ENCODE data around the gene SLC9A3. TPM values are rescaled to one million over a fixed set of nuclear protein-coding genes. Genes with fewer than 3 reads are reported as not detected.

The SLC9A3 gene
- total and polyA plus RNA-seq, 8 donors: 0.60 to 1.9 (median 0.95) TPM

- DNase-seq: peak in 5 of 6 donors; percentile 0 to 45 (median 15)
- no peak for ATAC-seq
Measured at GRCh38 chr5:545641-546375, 21.6 kb upstream of the SLC9A3 start.

GRCh38 chr5:544675-545355, 20.6 kb upstream of the SLC9A3 start:
- intact Hi-C loops (cut with DNase I): no loop called here
- no peak for FAIRE-seq
- H3K4me1 ChIP-seq: peaks cover 0 to 2% (median 0%) of the 10 kb centered on the region in 3 donors
- peak in 2 of 6 donors; percentile 29 to 35 for DNase-seq
- H3K27me3 ChIP-seq: no peaks in the 10 kb centered on the region
- ATAC-seq: no peak
- TF ChIP-seq CTCF (IDR thresholded peaks at IDR 0.05): no peak
- 87 to 90% methylated on average over 9 of the region's 9 CpGs for WGBS, 2 donors
- no peaks in the 10 kb centered on the region for H3K9me3 ChIP-seq
- no peak overlapping the region for H3K4me3 ChIP-seq
- no peaks in the 10 kb centered on the region for H3K36me3 ChIP-seq
- no peak overlapping the region for H3K27ac ChIP-seq

More at GRCh38 chr5:545641-546375, 21.6 kb upstream of the SLC9A3 start:
- no peaks in the 10 kb centered on the region for H3K9me3 ChIP-seq
- intact Hi-C loops (cut with DNase I): no loop called here
- H3K4me1 ChIP-seq: no peaks in the 10 kb centered on the region
- no peak overlapping the region for H3K4me3 ChIP-seq
- H3K27me3 ChIP-seq: no peaks in the 10 kb centered on the region
- no peak for TF ChIP-seq CTCF (IDR thresholded peaks at IDR 0.05)
- no peak for FAIRE-seq
- no peak overlapping the region for H3K27ac ChIP-seq
- WGBS, 2 donors: 93 to 97% methylated on average over 11 to 12 of the region's 12 CpGs
- H3K36me3 ChIP-seq: no peaks in the 10 kb centered on the region

- intact Hi-C loops (cut with DNase I): no loop called here
- Histone ChIP-seq H3K36me3 (no peaks in the 10 kb centered on the region), H3K27ac (no peak overlapping the region), H3K4me3 (no peak overlapping the region), H3K9me3 (no peaks in the 10 kb centered on the region), H3K4me1 (peaks cover 0 to 2% (median 0%) of the 10 kb centered on the region in 3 donors), H3K27me3 (no peaks in the 10 kb centered on the region)
- WGBS, 2 donors: 84 to 87% methylated on average over 30 of the region's 30 CpGs
- DNase-seq: peak in 4 of 6 donors; percentile 1 to 59 (median 30)
- no peak for TF ChIP-seq CTCF (IDR thresholded peaks at IDR 0.05)
- no peak for FAIRE-seq
- peak in 3 of 4 donors; percentile 27 to 73 (median 57) for ATAC-seq
Measured at GRCh38 chr5:543755-544674, 19.8 kb upstream of the SLC9A3 start.

GRCh38 chr5:543351-543750, 19.1 kb upstream of the SLC9A3 start:
- Histone ChIP-seq H3K27me3 (no peaks in the 10 kb centered on the region), H3K4me1 (peaks cover 0 to 2% (median 0%) of the 10 kb centered on the region in 3 donors), H3K4me3 (no peak overlapping the region), H3K27ac (no peak overlapping the region), H3K9me3 (no peaks in the 10 kb centered on the region), H3K36me3 (no peaks in the 10 kb centered on the region)
- no peak for TF ChIP-seq CTCF (IDR thresholded peaks at IDR 0.05)
- FAIRE-seq (no peak), ATAC-seq (no peak), DNase-seq (peak in 4 of 6 donors; percentile 0 to 42 (median 18))
- intact Hi-C loops (cut with DNase I): no loop called here
- 88 to 90% methylated on average over 5 of the region's 5 CpGs for WGBS, 2 donors

All from pancreas (tissue), 10 donors.